ENCODE results near the gene TADA3. TPM values are rescaled to one million over a fixed set of nuclear protein-coding genes. Genes with fewer than 3 reads are reported as not detected.
A peak's percentile ranks its signal among the peaks of the same experiment; 100 is the strongest.

The TADA3 gene
- total and polyA plus RNA-seq, 4 donors, result 44.9 to 52.0 (median 49.3) TPM

- H3K36me3 ChIP-seq (ENCODE audit: control insufficient read depth in 1 of 2, insufficient read depth in 2 of 2, low read length in 1 of 2), result no peaks in the 10 kb centered on the region
- 93 to 95% methylated on average over 9 of the region's 9 CpGs for WGBS, 2 donors
- ATAC-seq (ENCODE audit: low FRiP score) (no peak), DNase-seq (peak in 1 of 2 donors; percentile 28)
- intact Hi-C loops (cut with DNase I), result no loop called here
- H3K4me1 ChIP-seq (ENCODE audit: control insufficient read depth in 1 of 2, insufficient read depth in 2 of 2, low read length in 2 of 2), result no peaks in the 10 kb centered on the region
- H3K27me3 ChIP-seq (ENCODE audit: control insufficient read depth in 1 of 2, insufficient read depth in 2 of 2, low read length in 1 of 2), result no peaks in the 10 kb centered on the region
- H3K9me3 ChIP-seq (ENCODE audit: control insufficient read depth, low read length), result no peaks in the 10 kb centered on the region
- H3K27ac ChIP-seq (ENCODE audit: low read depth in 1 of 2, low read length in 2 of 2), result no peak overlapping the region
- H3K4me3 ChIP-seq (ENCODE audit: low read length in 2 of 2), result no peak overlapping the region
These were observed 20.7 kb upstream of the TADA3 start for GRCh38 chr3:9812870-9813483.

GRCh38 chr3:9810846-9811245 is 18.6 kb upstream of the TADA3 start:
- H3K27ac ChIP-seq (ENCODE audit: low read depth in 1 of 2, low read length in 2 of 2), result no peak overlapping the region
- H3K4me1 ChIP-seq (ENCODE audit: control insufficient read depth in 1 of 2, insufficient read depth in 2 of 2, low read length in 2 of 2), result no peaks in the 10 kb centered on the region
- H3K4me3 ChIP-seq (ENCODE audit: low read length in 2 of 2), result peak overlapping the region; percentile 0 to 3
- no peaks in the 10 kb centered on the region for H3K9me3 ChIP-seq (ENCODE audit: control insufficient read depth, low read length)
- intact Hi-C loops (cut with DNase I), result no loop called here
- H3K36me3 ChIP-seq (ENCODE audit: control insufficient read depth in 1 of 2, insufficient read depth in 2 of 2, low read length in 1 of 2), result peaks cover 3 to 4% of the 10 kb centered on the region in 2 donors
- no peaks in the 10 kb centered on the region for H3K27me3 ChIP-seq (ENCODE audit: control insufficient read depth in 1 of 2, insufficient read depth in 2 of 2, low read length in 1 of 2)
- 17 to 19% methylated on average over 10 of the region's 10 CpGs for WGBS, 2 donors
- DNase-seq (peak in 1 of 2 donors; percentile 62), ATAC-seq (ENCODE audit: low FRiP score) (no peak)

DNA sequence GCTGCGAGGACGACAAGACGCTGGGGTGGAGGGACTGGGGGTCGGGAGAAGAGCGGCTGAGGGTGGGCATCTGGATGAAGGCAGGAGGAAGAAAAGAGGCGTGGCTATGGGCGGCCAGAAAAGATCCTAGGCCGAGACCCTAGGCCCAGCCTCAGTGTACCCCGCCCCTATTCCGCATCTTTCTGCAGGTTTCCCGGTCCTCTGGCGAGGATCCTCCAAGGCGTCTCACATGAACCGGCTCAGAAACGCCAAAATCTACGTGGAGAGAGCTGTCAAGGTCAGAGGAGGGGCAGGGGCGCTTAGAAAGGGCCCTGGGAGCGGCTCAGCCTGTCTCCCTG is 18.1 kb upstream of the TADA3 start:
- H3K4me1 ChIP-seq (ENCODE audit: control insufficient read depth in 1 of 2, insufficient read depth in 2 of 2, low read length in 2 of 2), result no peaks in the 10 kb centered on the region
- DNase-seq, result no peak
- H3K4me3 ChIP-seq (ENCODE audit: low read length in 2 of 2), result peak overlapping the region; percentile 3 to 54
- H3K27me3 ChIP-seq (ENCODE audit: control insufficient read depth in 1 of 2, insufficient read depth in 2 of 2, low read length in 1 of 2), result no peaks in the 10 kb centered on the region
- intact Hi-C loops (cut with DNase I), result no loop called here
- WGBS, 2 donors, result 1% methylated on average over 18 of the region's 18 CpGs
- no peak for ATAC-seq (ENCODE audit: low FRiP score)
- peak overlapping the region in 1 of 2 donors; percentile 60 for H3K27ac ChIP-seq (ENCODE audit: low read depth in 1 of 2, low read length in 2 of 2)
- H3K36me3 ChIP-seq (ENCODE audit: control insufficient read depth in 1 of 2, insufficient read depth in 2 of 2, low read length in 1 of 2), result peaks cover 5% of the 10 kb centered on the region in 2 donors
- no peaks in the 10 kb centered on the region for H3K9me3 ChIP-seq (ENCODE audit: control insufficient read depth, low read length)

DNA sequence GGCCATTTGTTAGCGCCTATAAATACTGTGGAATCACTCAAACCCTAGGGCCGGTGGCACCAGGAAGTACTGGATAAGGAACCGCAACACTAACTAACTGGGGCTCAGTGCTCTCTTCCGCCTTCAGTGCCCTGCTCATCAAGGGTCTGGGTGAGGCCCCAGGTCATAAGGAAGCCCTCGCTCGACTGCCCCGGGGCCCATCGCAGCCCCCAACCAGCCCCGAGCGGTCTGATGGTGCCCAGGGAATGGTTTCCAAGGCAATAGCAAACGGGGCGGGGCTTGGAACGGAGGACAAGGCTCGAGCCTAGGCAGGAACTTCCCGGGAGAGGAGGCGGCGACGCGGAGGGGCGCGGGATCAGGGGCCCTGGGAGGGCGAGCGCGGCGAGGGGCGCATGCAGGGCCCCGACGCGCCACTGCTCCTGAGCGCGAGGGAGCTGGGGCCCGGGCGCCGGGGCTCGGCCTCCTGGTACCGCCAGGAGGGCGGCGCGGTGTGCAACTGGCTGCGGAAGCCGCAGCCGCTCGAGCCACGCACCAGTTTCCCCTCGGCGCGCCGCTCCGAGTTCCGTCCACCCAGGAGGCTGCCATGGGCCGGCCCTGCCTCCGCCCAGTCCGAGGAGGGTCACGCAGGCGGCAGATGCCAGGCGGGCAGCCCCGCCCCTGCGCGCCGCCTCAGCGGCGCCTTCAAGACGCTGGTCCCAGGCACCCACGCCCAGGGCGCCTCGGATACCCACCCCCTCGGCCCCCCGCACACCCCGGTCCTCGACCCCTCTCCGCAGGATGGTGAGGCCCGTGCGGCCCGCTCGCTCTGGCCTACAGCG is 17.6 kb upstream of the TADA3 start, which contains the start of gene TTLL3:
TSS of gene TTLL3 (plus strand) at position 648 of the 818 bp plus-strand sequence. CDS start 400 bp downstream, outside the sequence.
- ATAC-seq (ENCODE audit: low FRiP score), result peak; percentile 90
- Histone ChIP-seq H3K27me3 (ENCODE audit: control insufficient read depth in 1 of 2, insufficient read depth in 2 of 2, low read length in 1 of 2) (no peaks in the 10 kb centered on the region), H3K9me3 (ENCODE audit: control insufficient read depth, low read length) (no peaks in the 10 kb centered on the region), H3K36me3 (ENCODE audit: control insufficient read depth in 1 of 2, insufficient read depth in 2 of 2, low read length in 1 of 2) (peaks cover 7% of the 10 kb centered on the region in 2 donors), H3K27ac (ENCODE audit: low read depth in 1 of 2, low read length in 2 of 2) (peak within 1 kb of the TSS; percentile 31 to 60), H3K4me3 (ENCODE audit: low read length in 2 of 2) (peak within 1 kb of the TSS; percentile 3 to 54), H3K4me1 (ENCODE audit: control insufficient read depth in 1 of 2, insufficient read depth in 2 of 2, low read length in 2 of 2) (no peaks in the 10 kb centered on the region)
- intact Hi-C loops (cut with DNase I), result no loop called here
- 1% methylated on average over 38 to 76 of the region's 76 CpGs for WGBS, 2 donors
- DNase-seq, result peak; percentile 90 to 94

DNA sequence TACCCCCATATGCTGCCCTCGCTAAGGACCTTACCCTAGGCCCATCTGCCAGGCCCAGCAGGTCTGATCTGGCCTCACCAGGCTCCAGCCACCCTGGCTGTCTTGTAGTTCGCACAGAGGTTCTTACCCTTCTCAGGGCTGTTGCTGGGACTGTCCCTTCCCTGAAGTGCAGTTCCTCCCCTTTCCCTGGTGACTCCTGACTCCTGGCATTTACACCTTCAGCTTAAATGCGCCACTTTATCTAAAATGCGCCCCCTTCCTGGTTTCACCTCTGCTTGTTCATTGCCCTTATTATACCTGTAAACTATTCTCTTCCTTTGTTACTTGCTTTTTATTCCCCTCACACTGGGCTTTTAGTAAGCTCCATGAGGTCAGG is 17.0 kb upstream of the TADA3 start:
- H3K27ac ChIP-seq (ENCODE audit: low read depth in 1 of 2, low read length in 2 of 2), result peak overlapping the region; percentile 31 to 60
- intact Hi-C loops (cut with DNase I), result no loop called here
- H3K4me3 ChIP-seq (ENCODE audit: low read length in 2 of 2), result peak overlapping the region; percentile 3 to 54
- no peaks in the 10 kb centered on the region for H3K27me3 ChIP-seq (ENCODE audit: control insufficient read depth in 1 of 2, insufficient read depth in 2 of 2, low read length in 1 of 2)
- peak; percentile 17 for ATAC-seq (ENCODE audit: low FRiP score)
- DNase-seq, result peak in 1 of 2 donors; percentile 51
- no peaks in the 10 kb centered on the region for H3K4me1 ChIP-seq (ENCODE audit: control insufficient read depth in 1 of 2, insufficient read depth in 2 of 2, low read length in 2 of 2)
- peaks cover 10 to 11% of the 10 kb centered on the region in 2 donors for H3K36me3 ChIP-seq (ENCODE audit: control insufficient read depth in 1 of 2, insufficient read depth in 2 of 2, low read length in 1 of 2)
- no peaks in the 10 kb centered on the region for H3K9me3 ChIP-seq (ENCODE audit: control insufficient read depth, low read length)
- 86 to 89% methylated on average over 4 of the region's 4 CpGs for WGBS, 2 donors

DNA sequence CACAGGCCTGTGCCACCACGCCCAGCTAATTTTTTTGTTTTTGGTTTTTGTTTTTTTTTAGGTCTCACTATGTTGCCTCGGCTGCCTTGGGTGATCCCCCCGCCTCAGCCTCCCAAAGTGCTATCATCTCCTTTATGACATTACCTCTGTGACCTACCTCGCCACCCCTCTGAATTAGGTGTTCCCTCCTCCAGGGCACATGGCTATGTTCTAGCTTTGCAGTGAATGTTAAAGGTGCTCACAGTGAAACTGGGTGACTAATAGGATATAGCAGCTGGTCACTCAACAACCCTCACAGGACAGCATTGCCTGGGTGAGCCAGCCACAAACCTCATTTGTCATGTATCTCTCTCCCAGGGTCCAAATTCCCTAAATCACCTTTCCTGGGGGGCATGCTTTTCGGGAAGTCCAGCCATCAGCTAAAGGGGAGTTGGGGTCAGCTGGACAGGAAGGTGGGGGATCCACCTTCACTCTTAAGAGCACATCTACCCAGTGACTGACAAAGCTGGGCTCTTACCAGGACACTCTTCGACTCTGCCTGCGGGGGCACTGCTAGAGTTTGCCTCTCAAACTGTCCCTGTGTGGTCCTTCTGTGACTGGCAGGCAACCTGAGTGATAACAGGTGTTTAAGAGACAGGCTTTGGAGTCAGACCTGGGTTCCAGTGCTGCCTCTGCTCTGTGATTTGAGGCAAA is 16.2 kb upstream of the TADA3 start:
- Histone ChIP-seq H3K4me1 (ENCODE audit: control insufficient read depth in 1 of 2, insufficient read depth in 2 of 2, low read length in 2 of 2) (no peaks in the 10 kb centered on the region), H3K36me3 (ENCODE audit: control insufficient read depth in 1 of 2, insufficient read depth in 2 of 2, low read length in 1 of 2) (peaks cover 15 to 18% of the 10 kb centered on the region in 2 donors), H3K4me3 (ENCODE audit: low read length in 2 of 2) (no peak overlapping the region), H3K27me3 (ENCODE audit: control insufficient read depth in 1 of 2, insufficient read depth in 2 of 2, low read length in 1 of 2) (no peaks in the 10 kb centered on the region), H3K9me3 (ENCODE audit: control insufficient read depth, low read length) (no peaks in the 10 kb centered on the region), H3K27ac (ENCODE audit: low read depth in 1 of 2, low read length in 2 of 2) (peak overlapping the region in 1 of 2 donors; percentile 60)
- ATAC-seq (ENCODE audit: low FRiP score) (no peak), DNase-seq (peak in 1 of 2 donors; percentile 37)
- 71 to 74% methylated on average over 7 of the region's 7 CpGs for WGBS, 2 donors
- intact Hi-C loops (cut with DNase I), result no loop called here

- Histone ChIP-seq H3K27ac (ENCODE audit: low read depth in 1 of 2, low read length in 2 of 2) (no peak overlapping the region), H3K27me3 (ENCODE audit: control insufficient read depth in 1 of 2, insufficient read depth in 2 of 2, low read length in 1 of 2) (no peaks in the 10 kb centered on the region), H3K4me1 (ENCODE audit: control insufficient read depth in 1 of 2, insufficient read depth in 2 of 2, low read length in 2 of 2) (no peaks in the 10 kb centered on the region), H3K36me3 (ENCODE audit: control insufficient read depth in 1 of 2, insufficient read depth in 2 of 2, low read length in 1 of 2) (peaks cover 20% of the 10 kb centered on the region in 2 donors), H3K4me3 (ENCODE audit: low read length in 2 of 2) (no peak overlapping the region), H3K9me3 (ENCODE audit: control insufficient read depth, low read length) (no peaks in the 10 kb centered on the region)
- ATAC-seq (ENCODE audit: low FRiP score), result no peak
- DNase-seq, result no peak
- intact Hi-C loops (cut with DNase I), result no loop called here
- WGBS, 2 donors, result 89 to 95% methylated on average over 2 of the region's 2 CpGs
These were observed 15.7 kb upstream of the TADA3 start for GRCh38 chr3:9807981-9808344.

DNA sequence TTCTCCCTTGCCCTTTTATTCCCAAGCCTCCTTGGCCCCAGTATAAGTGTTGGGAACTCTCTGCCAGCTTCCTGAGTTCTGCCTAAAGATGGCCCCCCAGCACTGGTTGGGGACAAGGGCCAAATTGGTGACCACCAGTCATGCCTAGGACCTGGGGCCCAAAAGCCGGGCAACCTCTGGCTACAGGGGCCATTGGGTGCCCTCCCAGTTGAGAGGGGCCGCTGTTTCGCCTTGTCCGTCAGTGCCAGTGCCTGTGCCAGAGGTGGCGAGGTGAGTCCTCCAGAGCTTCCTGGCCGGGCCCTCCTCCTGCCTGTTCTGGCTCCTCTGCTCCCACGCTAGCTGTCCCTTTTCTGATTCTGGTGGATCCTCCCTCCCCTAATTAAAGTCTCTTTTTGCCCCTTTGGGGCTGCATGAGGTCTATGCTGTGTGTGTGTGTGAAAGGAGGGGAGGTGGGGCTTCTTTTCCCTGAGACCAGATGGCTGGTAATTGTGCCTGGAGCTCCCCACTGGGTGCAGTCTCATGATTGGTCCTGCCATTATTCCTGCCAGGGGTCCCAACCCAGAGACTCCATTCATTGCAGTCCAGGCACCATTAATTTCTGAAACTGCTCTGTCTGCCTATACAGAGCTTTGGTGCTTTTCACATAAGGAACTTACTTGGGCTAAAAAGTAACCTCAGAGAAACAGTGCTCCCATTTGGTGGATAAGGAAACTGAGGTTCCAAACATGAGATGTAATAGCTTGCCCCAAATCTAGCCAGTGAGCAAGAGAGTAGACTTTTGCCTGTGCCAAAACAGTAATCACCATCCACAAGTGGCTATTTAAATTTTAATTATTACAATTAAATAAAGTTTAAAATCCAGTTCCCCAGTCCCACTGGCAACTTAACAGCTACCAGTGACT is 14.7 kb upstream of the TADA3 start:
- DNase-seq (peak in 1 of 2 donors; percentile 41), ATAC-seq (ENCODE audit: low FRiP score) (no peak)
- Histone ChIP-seq H3K9me3 (ENCODE audit: control insufficient read depth, low read length) (no peaks in the 10 kb centered on the region), H3K4me1 (ENCODE audit: control insufficient read depth in 1 of 2, insufficient read depth in 2 of 2, low read length in 2 of 2) (no peaks in the 10 kb centered on the region), H3K36me3 (ENCODE audit: control insufficient read depth in 1 of 2, insufficient read depth in 2 of 2, low read length in 1 of 2) (peaks cover 20% of the 10 kb centered on the region in 2 donors), H3K27me3 (ENCODE audit: control insufficient read depth in 1 of 2, insufficient read depth in 2 of 2, low read length in 1 of 2) (no peaks in the 10 kb centered on the region), H3K4me3 (ENCODE audit: low read length in 2 of 2) (no peak overlapping the region), H3K27ac (ENCODE audit: low read depth in 1 of 2, low read length in 2 of 2) (no peak overlapping the region)
- 87 to 94% methylated on average over 7 of the region's 7 CpGs for WGBS, 2 donors
- intact Hi-C loops (cut with DNase I), result no loop called here

Data from aorta (tissue), 5 donors.